Muscle layer of colon (tissue), 2 donors: Measurements from ENCODE around the gene STAMBPL1.
"Not testable (repeated sequence)": the region's sequence is repeated elsewhere in the genome, so short reads cannot be mapped to it uniquely, and the experiment has no call there.

ENCODE experiments used
- H3K27ac ChIP-seq: one replicate; pipeline ENCODE4 v1.7.0; 2013; ENCODE audit warnings: low read depth, mild to moderate bottlenecking, low read length, moderate library complexity
- H3K27me3 ChIP-seq, 2 donors: one replicate each; pipeline ENCODE4 v1.7.0; 2013; ENCODE audit warnings: low read length in 2 of 2, mild to moderate bottlenecking in 2 of 2; ENCODE audit not compliant: insufficient read depth in 2 of 2, control insufficient read depth in 1 of 2
- H3K36me3 ChIP-seq: one replicate; pipeline ENCODE4 v1.7.0; 2013; ENCODE audit warnings: mild to moderate bottlenecking, low read length; ENCODE audit not compliant: insufficient read depth
- H3K4me1 ChIP-seq: one replicate; pipeline ENCODE4 v1.7.0; 2013; ENCODE audit warnings: mild to moderate bottlenecking, low read length; ENCODE audit not compliant: insufficient read depth
- H3K4me3 ChIP-seq, 2 donors: one replicate each; pipeline ENCODE4 v1.7.0; 2013; ENCODE audit warnings: low read length in 2 of 2, low read depth in 1 of 2, mild to moderate bottlenecking in 1 of 2, moderate library complexity in 1 of 2
- H3K9ac ChIP-seq: one replicate; pipeline ENCODE4 v1.7.0; 2013; ENCODE audit warnings: low read length
- H3K9me3 ChIP-seq: one replicate; pipeline ENCODE4 v1.7.0; 2013; ENCODE audit warnings: mild to moderate bottlenecking, low read length
- donor health status: abdominal sarcoma.
- donor health status: Adenocarcinoma of cecum.

STAMBPL1 gene

DNA sequence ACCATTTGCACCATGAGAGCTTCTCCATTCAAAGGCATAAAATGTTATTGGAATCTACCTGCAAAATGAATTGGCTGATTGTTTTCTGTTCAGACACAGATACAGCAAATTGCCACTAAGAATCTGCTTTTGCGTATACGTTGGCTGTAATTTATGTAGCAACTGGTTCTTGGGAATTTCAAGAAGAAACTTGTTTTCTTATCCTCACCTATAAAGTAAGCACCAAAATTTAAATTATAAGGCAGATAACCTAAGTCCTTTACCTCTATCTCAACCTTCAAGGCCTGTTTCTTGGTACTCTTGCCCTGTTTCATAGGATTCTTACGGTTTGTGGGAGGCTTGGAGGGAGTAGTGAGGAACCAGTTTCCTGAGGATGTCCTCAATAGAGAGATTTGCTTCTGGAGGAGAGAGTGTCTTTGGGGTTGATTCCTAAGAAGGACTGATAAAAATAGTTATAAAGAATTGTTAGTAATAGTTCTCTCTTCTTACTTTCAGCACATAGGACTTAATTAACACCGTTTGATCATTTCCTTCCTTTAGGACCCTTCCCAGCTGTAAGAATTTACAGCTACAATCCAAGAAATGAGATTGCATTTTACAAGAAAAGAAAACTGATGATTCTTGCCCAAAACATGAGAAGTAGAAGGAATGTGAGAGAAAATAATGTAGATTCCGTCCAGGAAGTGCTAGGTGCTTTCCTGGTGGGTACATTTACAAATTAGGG, 2.0 kb downstream of the STAMBPL1 start:
- Histone ChIP-seq H3K27me3 (no peaks in the 10 kb centered on the region), H3K9me3 (no peaks in the 10 kb centered on the region), H3K4me1 (peaks cover 8% of the 10 kb centered on the region), H3K36me3 (no peaks in the 10 kb centered on the region), H3K4me3 (peak overlapping the region in 1 of 2 donors; percentile 76), H3K9ac (no peak overlapping the region), H3K27ac (peak overlapping the region; percentile 27)

DNA sequence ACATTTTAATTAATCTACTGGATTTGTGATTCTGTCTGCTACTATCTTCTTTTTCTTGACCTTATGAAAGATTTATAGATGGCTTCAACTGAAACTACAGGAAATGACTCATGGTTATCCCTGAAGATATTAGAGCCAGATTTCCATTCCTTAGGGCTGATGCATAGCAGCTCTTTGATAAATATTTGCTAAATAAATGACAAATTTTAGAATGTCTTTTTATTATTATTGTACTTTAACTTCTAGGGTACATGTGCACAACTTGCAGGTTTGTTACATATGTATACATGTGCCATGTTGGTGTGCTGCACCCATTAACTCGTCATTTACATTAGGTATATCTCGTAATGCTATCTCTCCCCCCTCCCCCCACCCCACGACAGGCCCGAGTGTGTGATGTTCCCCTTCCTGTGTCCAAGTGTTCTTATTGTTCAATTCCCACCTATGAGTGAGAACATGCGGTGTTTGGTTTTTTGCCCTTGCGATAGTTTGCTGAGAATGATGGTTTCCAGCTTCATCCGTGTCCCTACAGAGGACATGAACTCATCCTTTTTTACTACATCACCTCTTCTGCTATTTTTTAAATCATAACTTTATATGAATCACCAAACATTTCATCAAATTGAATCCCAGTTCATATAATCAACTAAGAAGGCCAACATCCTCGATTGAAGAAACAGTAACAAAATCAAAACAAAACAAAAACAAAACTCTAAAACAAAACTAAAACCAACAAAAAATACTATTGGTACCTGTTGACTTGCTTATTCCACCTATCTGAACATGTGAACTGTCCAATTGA, 2.8 kb downstream of the STAMBPL1 start:
- not testable (repeated sequence) for H3K27me3 ChIP-seq, H3K4me3 ChIP-seq, H3K9ac ChIP-seq, H3K4me1 ChIP-seq, H3K36me3 ChIP-seq, H3K9me3 ChIP-seq
- H3K27ac ChIP-seq, result peak overlapping the region; percentile 28

GRCh38 chr10:88883448-88883809, 3.4 kb downstream of the STAMBPL1 start:
- H3K27me3 ChIP-seq, result no peaks in the 10 kb centered on the region
- H3K36me3 ChIP-seq, result no peaks in the 10 kb centered on the region
- H3K9ac ChIP-seq, result no peak overlapping the region
- H3K9me3 ChIP-seq, result no peaks in the 10 kb centered on the region
- H3K4me3 ChIP-seq, result no peak overlapping the region
- peaks cover 8% of the 10 kb centered on the region for H3K4me1 ChIP-seq
- peak overlapping the region; percentile 28 for H3K27ac ChIP-seq

- Histone ChIP-seq H3K27me3 (no peaks in the 10 kb centered on the region), H3K27ac (no peak overlapping the region), H3K9me3 (no peaks in the 10 kb centered on the region), H3K4me1 (no peaks in the 10 kb centered on the region), H3K9ac (no peak overlapping the region), H3K4me3 (no peak overlapping the region), H3K36me3 (no peaks in the 10 kb centered on the region)
Measured at GRCh38 chr10:88886557-88886956, 6.5 kb downstream of the STAMBPL1 start.

- Histone ChIP-seq H3K4me3 (no peak overlapping the region), H3K9ac (no peak overlapping the region), H3K27ac (no peak overlapping the region), H3K27me3 (no peaks in the 10 kb centered on the region), H3K4me1 (no peaks in the 10 kb centered on the region), H3K9me3 (no peaks in the 10 kb centered on the region), H3K36me3 (no peaks in the 10 kb centered on the region)
Measured at GRCh38 chr10:88888810-88889445, 8.9 kb downstream of the STAMBPL1 start.

DNA sequence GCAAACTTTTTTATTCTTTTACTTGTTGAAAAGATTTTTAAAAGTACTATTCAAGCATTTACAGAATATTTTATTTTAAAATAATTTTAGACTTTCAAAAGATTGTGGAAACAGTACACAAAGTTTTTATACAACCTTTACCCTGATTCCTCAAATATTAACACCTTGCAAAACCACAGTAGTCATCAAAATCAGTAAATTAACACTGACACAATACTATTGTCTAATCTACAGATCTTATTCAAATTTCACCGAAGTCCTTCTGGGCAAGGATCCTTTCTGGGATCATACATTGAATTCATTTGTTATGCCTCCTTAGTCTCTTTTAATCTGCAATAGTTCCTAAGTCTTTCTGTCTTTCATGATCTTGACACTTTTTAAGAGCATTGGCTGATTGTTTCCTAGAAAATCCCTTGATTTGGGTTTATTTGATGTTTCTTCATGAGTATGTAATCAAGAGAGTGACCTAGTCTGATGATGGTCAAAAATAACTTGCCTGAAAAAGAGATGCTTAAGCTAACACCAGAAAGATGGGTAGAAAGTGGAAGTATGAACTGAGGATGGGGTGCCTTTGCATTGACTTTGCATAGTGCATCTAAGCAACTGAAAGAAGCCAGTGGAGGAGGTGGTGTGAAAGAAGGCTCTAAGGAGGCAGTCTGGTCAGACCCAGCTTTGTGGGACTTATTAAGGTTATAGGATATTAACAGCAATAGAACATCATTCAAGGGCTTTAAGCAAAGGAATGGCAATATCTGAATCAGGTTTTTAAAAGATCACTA, 9.7 kb downstream of the STAMBPL1 start:
- H3K4me3 ChIP-seq, result no peak overlapping the region
- H3K36me3 ChIP-seq, result no peaks in the 10 kb centered on the region
- H3K9me3 ChIP-seq, result no peaks in the 10 kb centered on the region
- no peaks in the 10 kb centered on the region for H3K4me1 ChIP-seq
- no peaks in the 10 kb centered on the region for H3K27me3 ChIP-seq
- H3K27ac ChIP-seq, result no peak overlapping the region
- H3K9ac ChIP-seq, result no peak overlapping the region

GRCh38 chr10:88890681-88891381, 10.8 kb downstream of the STAMBPL1 start:
- H3K4me1 ChIP-seq, result no peaks in the 10 kb centered on the region
- no peaks in the 10 kb centered on the region for H3K27me3 ChIP-seq
- no peaks in the 10 kb centered on the region for H3K36me3 ChIP-seq
- H3K27ac ChIP-seq, result no peak overlapping the region
- H3K9me3 ChIP-seq, result no peaks in the 10 kb centered on the region
- no peak overlapping the region for H3K4me3 ChIP-seq
- no peak overlapping the region for H3K9ac ChIP-seq

DNA sequence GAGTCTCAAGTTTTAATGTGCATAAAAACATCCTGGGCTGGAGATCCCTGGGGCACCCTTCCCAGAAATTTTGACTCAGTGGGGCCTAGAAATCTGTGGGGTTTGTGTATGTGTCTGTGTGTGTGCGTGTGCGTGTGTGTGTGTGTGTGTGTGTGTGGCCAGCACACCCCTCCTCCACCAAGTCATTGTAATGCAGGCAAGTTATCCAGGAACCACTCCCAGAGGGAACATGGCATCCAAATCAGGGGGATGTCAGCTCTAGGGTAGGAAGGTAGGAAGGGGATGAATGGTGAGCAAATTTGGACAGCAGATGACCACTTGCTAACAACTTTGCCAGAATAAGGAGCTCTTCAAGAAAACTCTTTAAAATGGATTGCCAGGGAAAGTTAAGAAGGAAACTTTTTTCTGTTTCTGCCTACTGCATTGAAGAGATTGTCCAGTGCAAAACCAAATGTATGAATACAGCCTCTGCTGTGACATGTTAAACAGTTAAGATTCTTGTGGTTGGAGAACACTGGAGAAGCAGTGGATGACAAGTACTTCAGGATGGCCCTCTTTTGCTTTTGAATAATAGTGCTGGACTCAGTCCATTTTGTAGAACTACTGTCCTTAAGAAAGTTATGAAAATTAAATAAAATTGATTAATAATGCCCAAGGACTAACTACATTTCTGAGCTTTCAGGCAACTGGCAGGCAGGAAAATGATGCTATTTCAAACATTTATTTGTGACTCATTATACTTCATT, 12.3 kb downstream of the STAMBPL1 start:
- Histone ChIP-seq H3K9me3 (no peaks in the 10 kb centered on the region), H3K4me3 (no peak overlapping the region), H3K4me1 (peaks cover 13% of the 10 kb centered on the region), H3K27ac (no peak overlapping the region), H3K9ac (no peak overlapping the region), H3K27me3 (no peaks in the 10 kb centered on the region), H3K36me3 (no peaks in the 10 kb centered on the region)

- no peaks in the 10 kb centered on the region for H3K27me3 ChIP-seq
- peaks cover 18% of the 10 kb centered on the region for H3K4me1 ChIP-seq
- no peak overlapping the region for H3K27ac ChIP-seq
- H3K9ac ChIP-seq, result no peak overlapping the region
- H3K4me3 ChIP-seq, result no peak overlapping the region
- H3K9me3 ChIP-seq, result no peaks in the 10 kb centered on the region
- no peaks in the 10 kb centered on the region for H3K36me3 ChIP-seq
Measured at GRCh38 chr10:88893611-88894010, 13.6 kb downstream of the STAMBPL1 start.

DNA sequence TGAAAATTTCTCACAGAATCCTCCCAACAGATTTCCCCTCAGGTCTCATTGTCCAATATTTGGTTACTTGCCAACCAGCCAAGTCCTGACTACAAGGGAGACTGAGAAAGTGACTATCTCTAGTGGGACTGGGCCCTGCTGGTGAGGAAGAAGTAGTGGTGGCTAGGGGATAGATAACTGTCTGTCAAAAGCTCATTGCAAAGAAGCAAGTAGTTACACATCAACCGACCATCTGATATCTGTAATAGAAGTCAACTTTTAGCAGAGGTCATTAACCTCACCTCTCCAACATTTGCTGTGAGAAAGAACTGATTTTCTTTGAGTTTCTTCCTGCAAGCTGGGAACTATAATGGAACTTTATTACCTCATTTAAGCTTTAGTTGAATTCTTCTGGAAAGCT, 15.2 kb downstream of the STAMBPL1 start:
- peaks cover 18% of the 10 kb centered on the region for H3K4me1 ChIP-seq
- H3K9me3 ChIP-seq, result no peaks in the 10 kb centered on the region
- H3K9ac ChIP-seq, result no peak overlapping the region
- no peaks in the 10 kb centered on the region for H3K36me3 ChIP-seq
- no peak overlapping the region for H3K27ac ChIP-seq
- no peak overlapping the region for H3K4me3 ChIP-seq
- H3K27me3 ChIP-seq, result no peaks in the 10 kb centered on the region
